Activated naive CD8-positive, alpha-beta T cell treated with anti-CD3 and anti-CD28 coated beads, Interleukin-2, amount 50 U/mL, for 16 hours (primary cell): ENCODE results near the gene F11.
"Not testable (repeated sequence)": the region's sequence is repeated elsewhere in the genome, so short reads cannot be mapped to it uniquely, and the experiment has no call there.

Source experiments
- DNase-seq: peaks from one replicate; pipeline ENCODE4 v3.0.0-alpha.2; 2020; ENCODE audit warnings: low read depth, low spot score

F11 gene

DNA sequence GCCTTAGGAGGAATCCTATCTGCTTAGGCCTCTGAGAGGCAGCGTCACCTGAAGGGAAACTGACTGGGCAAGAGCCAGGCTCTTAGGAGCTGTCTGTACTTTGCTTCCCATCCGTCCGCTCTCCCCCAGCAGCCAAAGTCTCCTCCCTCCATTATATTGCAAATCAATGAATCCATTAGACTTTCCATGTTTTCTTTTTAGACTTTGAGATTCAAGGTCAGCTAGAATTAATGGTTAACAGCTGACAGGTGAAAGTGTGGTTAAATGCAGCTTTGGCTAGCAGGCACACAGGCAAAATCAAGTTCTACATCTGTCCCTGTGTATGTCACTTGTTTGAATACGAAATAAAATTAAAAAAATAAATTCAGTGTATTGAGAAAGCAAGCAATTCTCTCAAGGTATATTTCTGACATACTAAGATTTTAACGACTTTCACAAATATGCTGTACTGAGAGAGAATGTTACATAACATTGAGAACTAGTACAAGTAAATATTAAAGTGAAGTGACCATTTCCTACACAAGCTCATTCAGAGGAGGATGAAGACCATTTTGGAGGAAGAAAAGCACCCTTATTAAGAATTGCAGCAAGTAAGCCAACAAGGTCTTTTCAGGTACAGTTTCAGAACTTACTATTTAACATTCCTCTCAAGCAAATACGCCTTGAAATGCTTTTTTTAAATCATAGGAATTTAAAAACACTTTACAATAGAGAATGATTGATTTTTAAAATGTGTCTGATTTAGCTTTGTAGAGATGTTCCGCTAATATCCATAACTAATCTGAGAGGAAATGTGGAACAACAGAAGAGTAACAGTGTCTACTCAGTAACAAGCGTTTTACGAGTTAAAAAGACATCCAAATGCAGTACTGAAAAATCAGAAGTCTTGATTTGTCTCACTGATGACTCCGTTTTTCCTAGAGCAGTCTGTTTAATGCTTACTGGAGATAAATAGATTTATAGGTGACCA, at the start of gene F11:
Gene F11, plus strand, starts transcription at position 507 of the 970 bp plus-strand sequence. CDS start 948 bp downstream, outside the sequence.
- DNase-seq: no peak

DNA sequence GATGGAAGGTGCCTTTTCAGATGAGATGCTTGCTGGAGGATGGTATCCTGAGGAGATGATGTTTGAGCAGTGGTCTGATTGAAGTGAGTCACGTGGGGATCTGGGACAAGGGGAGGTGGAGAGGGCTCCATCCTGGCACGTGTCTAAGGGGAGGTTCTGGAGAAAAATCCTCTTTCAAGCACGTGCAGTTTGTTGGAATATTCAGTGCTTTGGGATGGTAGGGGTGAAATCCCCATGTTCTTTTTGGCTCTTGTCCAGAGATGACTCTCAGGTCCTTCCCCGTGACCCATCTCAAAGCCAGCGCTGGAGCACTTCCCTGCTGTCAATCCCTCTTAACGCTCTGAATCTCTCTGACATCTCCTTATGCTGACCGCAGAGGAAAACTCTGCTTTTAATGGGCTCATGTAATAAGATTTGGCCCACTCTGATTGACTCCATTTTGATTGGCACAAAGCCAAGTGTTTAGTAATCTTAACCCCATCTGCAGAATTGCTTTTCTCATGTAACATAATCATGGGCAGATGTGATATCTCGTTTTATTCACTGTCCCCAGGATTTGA, 49.4 kb upstream of the F11 start:
- no peak for DNase-seq

DNA sequence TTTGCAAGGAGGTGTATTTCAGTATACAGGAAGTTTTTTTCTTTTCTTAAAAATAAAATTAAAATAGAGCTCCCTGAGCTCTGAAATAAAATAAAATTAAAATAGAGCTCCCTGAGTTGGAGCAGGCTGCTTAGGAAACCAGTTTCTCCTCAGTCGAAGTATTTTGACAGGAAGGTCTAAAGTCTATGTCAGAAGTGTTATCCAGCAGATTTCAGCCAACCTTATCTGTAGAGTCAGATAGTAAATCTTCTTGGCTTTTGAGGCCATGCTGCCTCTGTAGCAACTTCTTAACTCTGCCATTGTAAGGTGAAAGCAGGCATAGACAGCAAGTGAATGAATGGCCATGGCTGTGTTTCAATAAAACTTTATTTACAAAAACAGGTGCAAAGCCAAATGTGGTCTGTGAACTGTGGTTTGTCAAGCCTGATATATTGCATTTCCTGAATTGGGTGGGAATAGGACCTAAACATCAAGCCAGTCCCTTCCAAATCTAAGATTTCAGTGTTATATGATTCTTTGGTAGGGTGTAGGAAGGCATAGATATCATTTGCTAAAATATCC, 48.2 kb upstream of the F11 start:
- DNase-seq: no peak

DNA sequence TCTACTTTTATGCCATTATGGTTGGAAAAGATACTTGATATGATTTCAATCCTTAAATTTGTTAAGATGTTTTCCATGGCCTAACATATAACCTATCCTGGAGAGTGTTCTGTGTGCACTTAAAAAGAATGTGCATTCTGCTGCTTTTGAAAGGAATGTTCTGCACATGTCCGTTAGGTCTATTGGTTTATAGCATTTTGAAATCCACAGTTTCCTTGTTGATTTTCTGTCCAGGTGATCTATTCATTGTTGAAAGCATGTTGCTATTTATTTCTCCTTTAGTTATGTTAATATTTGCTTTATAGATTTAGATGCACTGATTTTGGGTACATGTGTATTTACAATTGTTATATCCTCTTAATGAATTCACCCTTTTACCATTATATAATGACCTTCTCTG, 44.4 kb upstream of the F11 start:
- no peak for DNase-seq

DNA sequence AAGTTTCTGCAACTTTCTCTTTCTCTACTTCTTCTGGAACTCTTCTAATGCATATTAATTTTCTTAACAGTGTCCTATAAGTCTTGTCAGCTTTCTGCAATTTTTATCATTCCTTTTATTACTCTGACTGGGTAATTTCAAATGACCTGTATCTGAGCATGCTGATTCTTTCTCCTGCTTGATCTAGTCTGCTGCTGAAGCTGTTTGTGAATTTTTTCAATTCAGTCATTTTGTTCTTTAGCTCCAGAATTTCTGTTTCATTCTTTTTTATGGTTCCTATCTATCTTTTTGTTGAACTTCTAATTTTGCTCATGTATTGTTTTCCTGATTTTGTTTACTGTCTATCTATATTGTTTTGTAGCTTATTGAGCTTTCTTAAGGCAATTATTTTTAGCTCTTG, 40.1 kb upstream of the F11 start:
- no peak for DNase-seq

DNA sequence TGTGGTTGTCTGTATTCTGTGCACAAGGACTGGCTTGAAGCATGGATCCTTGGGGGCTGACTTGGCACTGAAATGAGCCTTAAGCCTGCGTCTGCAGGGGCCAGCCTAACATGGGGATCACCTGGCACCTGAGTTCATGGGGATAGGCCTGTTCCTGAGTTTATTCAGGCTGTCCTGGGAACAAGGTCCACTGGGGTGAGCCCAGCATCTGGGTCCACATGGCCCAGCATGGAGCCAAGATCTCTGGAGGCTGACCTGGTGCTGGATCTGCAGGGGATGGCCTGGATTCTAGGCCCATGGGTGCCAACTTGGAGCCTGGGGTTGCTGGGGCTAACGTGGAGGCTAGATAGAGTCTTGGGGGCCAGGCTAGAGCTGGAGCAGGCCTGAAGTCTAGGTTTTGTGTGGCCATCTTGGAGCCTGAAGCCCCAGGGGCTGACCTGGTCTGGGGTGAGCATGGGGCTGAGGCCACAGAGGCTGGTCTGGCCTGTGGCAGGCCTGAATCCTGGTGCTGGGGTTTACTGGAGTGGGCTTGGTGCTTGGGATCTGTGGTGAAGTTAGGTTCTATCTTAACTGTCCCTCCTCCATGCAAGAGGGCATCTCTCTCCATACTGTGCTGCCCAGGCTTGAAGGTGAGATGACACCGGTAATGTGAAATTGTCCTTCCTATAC, 39.3 kb upstream of the F11 start:
- no peak for DNase-seq

DNA sequence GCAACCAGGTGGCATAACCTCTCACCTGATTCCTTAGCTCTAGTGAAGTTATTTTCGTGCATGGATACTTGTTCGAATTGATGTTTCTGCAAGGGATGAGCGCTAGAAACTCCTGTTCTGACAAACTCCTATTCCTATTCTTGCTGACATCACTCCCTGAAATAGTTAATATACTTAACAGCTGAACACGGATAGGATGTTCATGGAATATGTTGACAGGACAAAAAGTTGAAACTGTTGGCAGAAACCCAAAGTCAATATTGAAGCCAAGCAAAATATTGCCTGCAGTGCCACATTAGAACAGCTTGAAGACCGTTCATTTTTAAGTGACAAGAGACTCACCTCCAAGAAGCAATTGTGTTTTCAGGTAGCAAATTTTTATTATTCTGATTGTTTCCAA, 38.8 kb upstream of the F11 start, which contains the start of gene KLKB1:
Gene KLKB1, plus strand, starts transcription at position 287 of the 400 bp plus-strand sequence. CDS start 689 bp downstream, outside the sequence.
- no peak for DNase-seq

DNA sequence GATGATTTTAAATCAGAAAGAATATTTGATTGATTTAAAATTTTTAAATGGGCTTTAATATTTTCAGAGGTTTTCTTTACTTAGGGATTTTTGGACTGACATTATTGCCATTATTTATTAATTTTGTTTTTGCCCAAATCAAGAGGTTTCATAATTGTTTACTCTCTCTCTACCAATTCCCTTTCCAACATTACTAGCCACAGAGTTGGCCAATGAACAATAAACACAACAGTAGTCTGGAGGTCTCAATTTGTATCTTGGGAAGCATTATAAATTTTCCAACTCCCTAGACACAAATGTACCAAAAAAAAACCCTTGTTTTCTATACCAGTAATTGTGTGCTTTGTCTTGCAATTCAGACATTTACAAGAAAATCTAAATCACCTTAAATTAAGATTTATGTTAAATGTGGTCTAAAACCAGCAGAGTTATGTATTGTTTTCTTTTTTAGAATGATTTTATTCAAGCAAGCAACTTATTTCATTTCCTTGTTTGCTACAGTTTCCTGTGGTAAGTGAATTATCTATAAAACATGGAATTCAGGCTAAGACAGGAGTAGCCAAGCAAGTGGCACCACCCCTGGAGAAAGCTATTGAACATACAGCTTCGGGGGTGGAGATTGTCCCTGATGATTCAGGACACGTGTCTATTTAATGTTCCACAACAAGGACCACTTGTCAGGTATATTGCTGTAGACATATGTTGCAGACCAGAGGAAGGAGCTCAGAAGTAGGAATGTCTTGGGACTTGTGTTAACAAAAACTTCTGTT, 38.1 kb upstream of the F11 start:
- DNase-seq: no peak

DNA sequence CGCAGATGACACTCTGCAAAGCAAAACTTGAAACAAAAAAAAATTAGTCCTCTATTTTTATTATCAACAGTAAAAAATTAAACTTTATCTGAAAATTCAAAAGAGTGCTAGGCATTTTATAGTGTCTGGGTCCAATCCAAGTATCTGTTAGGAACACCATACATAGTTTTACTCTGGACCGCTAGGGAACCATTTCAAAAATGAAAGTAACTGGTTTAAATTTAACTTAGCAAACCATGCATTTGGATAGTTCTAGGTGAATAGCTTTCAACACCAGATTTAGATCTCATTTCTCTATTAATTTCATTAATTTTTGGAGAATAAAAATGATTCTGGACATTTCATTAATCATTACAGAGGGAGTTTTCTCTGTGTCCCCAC, 37.5 kb upstream of the F11 start:
- no peak for DNase-seq

DNA sequence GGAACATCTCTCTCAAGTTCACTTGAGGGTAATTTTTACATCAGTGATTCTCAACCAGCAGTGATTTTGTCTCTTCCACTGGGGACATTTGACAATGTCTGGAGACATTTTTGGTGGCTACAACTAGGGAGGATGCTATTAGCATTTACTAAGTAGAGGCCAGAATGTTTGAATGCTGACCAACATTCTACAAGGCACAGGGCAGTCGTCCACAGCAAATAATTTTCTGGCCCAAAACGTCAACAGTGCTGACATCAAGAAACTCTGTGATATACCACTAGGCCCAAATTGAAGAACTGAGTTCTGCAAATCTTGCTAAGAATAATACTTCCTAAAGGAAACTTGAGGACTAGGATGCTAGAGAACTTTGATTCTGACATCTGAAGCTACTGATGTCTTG, 31.6 kb upstream of the F11 start:
- DNase-seq: no peak

DNA sequence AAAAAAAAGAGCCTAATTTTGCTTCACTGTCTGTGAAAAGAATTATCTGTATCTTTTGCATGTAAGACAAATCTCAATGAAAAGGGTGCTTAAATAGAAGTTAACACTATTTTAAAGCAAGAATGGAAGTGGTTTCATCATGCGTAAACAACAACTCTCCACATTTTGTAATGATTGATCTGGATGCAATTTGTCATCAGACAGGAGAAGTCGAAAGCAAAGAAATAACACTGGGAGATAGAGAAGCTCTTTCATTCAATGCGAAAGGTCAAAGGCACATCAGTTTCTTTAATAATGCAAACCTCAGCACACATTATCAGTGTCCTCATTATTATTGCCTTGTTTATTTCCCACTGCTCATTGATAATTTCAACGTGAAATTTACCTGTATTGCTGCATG, 29.9 kb upstream of the F11 start:
- DNase-seq: no peak

DNA sequence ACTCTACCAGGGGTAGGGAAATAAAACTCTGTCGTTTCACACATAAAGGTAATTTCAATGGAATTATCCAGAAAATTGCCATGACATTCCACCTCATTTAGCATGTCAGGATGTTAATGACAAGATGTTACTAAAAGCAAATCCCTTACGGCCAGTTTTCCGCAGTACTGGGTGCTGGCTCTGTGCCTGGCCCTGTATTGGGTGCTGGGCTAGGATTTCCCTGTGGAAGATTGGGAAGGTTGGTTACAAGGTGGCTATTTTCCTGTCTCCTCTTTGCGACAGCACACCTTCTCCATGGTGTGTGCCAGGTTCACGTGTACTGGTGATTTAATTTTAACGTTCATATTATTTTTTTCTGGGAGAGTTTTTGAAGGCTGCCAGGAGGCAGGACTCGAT, 25.5 kb upstream of the F11 start:
- no peak for DNase-seq

DNA sequence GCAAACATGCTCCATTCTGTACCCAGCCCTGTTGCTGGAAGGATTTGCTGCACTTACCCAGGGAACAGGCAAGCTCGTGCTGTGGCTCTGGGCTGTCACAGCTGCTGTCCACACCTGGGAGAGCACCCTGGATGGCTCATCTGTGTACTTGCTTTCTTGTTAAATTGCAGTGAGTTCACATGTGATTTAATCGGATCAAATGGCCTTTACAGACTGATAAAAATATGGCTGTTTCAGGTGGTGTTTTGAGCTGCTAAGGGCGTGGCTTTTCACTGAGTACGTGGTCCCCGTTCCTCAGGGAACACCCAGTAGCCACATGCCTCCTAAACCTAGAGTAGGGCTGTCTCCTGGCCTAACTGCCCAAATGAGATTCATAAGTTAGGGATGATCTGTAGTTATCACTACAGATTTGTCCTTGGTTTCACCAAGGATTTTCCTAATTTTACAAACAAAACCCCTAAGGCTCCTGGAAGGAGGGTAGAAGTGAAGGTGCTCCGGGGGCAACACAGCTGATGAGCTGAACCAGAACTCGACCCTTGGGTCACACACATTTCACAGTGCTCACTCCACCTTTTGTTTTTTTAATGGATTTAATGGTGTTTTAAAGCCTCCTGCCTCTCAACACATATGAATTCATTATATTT, 25.0 kb upstream of the F11 start:
- DNase-seq: no peak

DNA sequence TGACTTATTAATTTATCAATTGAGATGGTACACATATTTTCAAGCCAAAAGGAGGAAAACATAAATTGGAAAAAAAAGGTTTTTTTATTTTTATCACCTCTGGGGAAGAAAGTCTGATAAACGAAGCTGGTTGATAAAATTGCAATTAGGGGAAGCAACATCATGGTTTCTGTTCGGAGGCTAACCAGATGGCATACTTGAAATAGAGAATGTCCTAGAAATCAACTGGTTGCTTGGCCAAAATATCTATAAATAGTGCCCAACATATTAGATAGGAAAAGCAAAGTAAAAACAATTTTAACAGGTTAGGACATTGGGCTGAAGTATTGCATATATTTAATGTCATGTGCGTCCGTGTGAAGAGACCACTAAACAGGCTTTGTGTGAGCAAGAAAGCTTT, 24.4 kb upstream of the F11 start:
- DNase-seq: no peak

DNA sequence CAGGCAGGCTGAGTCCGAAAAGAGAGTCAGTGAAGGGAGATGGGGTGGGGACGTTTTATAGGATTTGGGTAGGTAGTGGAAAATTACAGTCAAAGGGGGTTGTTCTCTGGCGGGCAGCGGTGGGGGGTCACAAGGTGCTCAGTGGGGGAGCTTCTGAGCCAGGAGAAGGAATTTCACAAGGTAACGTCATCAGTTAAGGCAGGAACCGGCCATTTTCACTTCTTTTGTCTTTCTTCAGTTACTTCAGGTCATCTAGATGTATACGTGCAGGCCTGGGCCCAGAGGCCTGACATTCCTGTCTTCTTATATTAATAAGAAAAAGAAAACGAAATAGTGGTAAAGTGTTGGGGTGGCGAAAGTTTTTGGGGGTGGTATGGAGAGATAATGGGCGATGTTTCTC, 24.0 kb upstream of the F11 start:
- DNase-seq: not testable (repeated sequence)

DNA sequence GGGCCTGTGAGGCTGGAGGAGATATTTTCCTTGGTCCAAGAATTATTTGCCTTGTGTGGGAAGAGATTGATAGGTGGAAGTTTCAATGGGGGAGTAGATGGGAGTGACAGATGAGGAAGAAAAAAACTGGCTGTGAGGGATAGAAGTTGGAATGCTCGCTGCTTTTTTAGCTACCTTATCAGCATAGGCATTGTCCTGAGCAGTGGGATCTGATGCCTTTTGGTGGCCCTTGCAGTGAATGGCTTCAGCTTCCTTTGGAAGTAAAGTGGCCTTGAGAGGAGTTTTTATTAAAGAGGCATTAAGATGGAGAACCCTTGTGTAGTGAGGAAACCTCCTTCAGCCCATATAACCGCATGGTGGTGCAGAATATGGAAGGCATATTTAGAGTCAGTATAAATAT, 22.7 kb upstream of the F11 start:
- no peak for DNase-seq

DNA sequence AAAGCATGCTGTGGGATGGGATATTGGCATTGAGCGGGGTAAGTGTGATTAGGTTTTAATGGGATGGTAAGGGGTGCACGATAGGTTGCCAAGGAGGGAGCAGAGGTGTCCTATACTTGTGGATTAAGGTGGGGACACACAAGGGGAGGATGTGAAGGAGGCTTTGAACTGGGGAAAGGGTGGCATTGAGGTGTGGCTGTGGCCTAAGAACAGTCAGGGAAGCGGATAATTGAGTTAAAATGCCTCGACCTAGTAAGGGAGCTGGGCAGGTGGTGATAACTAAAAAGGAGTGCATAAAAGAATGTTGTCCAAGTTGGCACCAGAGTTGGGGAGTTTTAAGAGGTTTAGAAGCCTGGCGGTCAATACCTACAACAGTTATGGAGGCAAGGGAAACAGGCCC, 21.2 kb upstream of the F11 start:
- DNase-seq: no peak

DNA sequence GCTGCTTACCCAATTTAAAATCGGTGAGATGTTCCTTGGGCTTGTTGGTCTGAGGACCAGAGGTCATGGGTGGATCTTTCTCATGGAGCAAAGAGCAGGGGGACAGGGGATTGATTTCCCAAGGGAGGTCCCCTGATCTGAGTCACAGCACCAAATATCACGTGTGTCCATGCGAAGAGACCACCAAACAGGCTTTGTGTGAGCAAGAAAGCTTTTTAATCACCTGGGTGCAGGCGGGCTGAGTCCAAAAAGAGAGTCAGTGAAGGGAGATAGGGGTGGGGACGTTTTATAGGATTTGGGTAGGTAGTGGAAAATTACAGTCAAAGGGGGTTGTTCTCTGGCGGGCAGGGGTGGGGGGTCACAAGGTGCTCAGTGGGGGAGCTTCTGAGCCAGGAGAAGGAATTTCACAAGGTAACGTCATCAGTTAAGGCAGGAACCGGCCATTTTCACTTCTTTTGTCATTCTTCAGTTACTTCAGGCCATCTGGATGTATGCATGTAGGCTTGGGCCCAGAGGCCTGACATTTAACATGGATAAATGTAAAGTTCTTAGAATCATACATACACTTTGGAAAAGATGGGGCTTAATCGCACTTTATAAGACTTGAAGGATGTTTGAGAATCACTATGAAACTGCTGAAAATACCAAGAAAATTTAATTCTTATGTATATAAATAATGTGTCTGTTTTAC, 18.8 kb upstream of the F11 start:
- not testable (repeated sequence) for DNase-seq

DNA sequence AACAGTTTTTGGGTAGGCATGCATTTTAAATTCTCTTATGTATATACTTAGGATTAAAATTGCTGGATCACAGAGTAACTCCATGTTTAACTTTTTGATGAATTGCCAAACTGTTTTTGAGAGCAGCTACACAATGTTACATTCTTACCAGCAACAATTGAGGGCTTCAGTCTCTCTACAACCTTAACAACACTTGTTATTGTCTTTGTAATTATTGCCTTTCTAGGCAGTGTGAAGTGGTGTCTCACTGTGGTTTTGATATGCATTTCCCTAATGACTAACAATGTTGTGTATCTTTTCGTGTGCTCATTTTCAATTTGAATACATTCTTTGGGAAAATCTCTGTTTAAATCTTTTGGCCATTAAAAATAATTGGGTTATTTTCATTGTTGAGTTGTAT, 17.3 kb upstream of the F11 start:
- DNase-seq: no peak
